ENCODE measurements around the gene ZER1.

Gene ZER1

GRCh38 chr9:128753627-128754026 is 18.1 kb downstream of the ZER1 start:
- no peak overlapping the region for H3K27ac ChIP-seq (ENCODE audit: low read depth, low read length)
- H3K4me3 ChIP-seq (ENCODE audit: low read length) = no peak overlapping the region
- H3K36me3 ChIP-seq (ENCODE audit: control insufficient read depth, insufficient read depth, low read length) = peaks cover 14% of the 10 kb centered on the region
- no peaks in the 10 kb centered on the region for H3K27me3 ChIP-seq (ENCODE audit: control insufficient read depth, insufficient read depth, low read length)
- no peak overlapping the region for H3K9ac ChIP-seq (ENCODE audit: low read length)
- H3K4me1 ChIP-seq (ENCODE audit: control insufficient read depth, insufficient read depth, low read length) = no peaks in the 10 kb centered on the region

- Histone ChIP-seq H3K4me1 (ENCODE audit: control insufficient read depth, insufficient read depth, low read length) (no peaks in the 10 kb centered on the region), H3K36me3 (ENCODE audit: control insufficient read depth, insufficient read depth, low read length) (peaks cover 14% of the 10 kb centered on the region), H3K27me3 (ENCODE audit: control insufficient read depth, insufficient read depth, low read length) (no peaks in the 10 kb centered on the region), H3K27ac (ENCODE audit: low read depth, low read length) (no peak overlapping the region), H3K9ac (ENCODE audit: low read length) (no peak overlapping the region), H3K4me3 (ENCODE audit: low read length) (no peak overlapping the region)
These were observed 20.7 kb downstream of the ZER1 start for GRCh38 chr9:128750926-128751595.

- Histone ChIP-seq H3K4me1 (ENCODE audit: control insufficient read depth, insufficient read depth, low read length) (no peaks in the 10 kb centered on the region), H3K4me3 (ENCODE audit: low read length) (no peak overlapping the region)
These were observed 24.5 kb downstream of the ZER1 start for GRCh38 chr9:128747241-128747640.

GRCh38 chr9:128743421-128743820 is 28.3 kb downstream of the ZER1 start:
- peaks cover 15% of the 10 kb centered on the region for H3K36me3 ChIP-seq (ENCODE audit: control insufficient read depth, insufficient read depth, low read length)
- no peak overlapping the region for H3K27ac ChIP-seq (ENCODE audit: low read depth, low read length)
- H3K4me1 ChIP-seq (ENCODE audit: control insufficient read depth, insufficient read depth, low read length) = no peaks in the 10 kb centered on the region
- no peaks in the 10 kb centered on the region for H3K27me3 ChIP-seq (ENCODE audit: control insufficient read depth, insufficient read depth, low read length)
- no peak overlapping the region for H3K4me3 ChIP-seq (ENCODE audit: low read length)
- no peak overlapping the region for H3K9ac ChIP-seq (ENCODE audit: low read length)

More at GRCh38 chr9:128747241-128747640, 24.5 kb downstream of the ZER1 start:
- Histone ChIP-seq H3K27ac (ENCODE audit: low read depth, low read length) (no peak overlapping the region), H3K36me3 (ENCODE audit: control insufficient read depth, insufficient read depth, low read length) (no peaks in the 10 kb centered on the region), H3K27me3 (ENCODE audit: control insufficient read depth, insufficient read depth, low read length) (no peaks in the 10 kb centered on the region), H3K9ac (ENCODE audit: low read length) (no peak overlapping the region)

- Histone ChIP-seq H3K4me3 (ENCODE audit: low read length) (no peak overlapping the region), H3K27ac (ENCODE audit: low read depth, low read length) (no peak overlapping the region), H3K4me1 (ENCODE audit: control insufficient read depth, insufficient read depth, low read length) (no peaks in the 10 kb centered on the region), H3K27me3 (ENCODE audit: control insufficient read depth, insufficient read depth, low read length) (no peaks in the 10 kb centered on the region), H3K9ac (ENCODE audit: low read length) (no peak overlapping the region), H3K36me3 (ENCODE audit: control insufficient read depth, insufficient read depth, low read length) (peaks cover 16% of the 10 kb centered on the region)
These were observed 29.3 kb downstream of the ZER1 start for GRCh38 chr9:128742401-128742800.

GRCh38 chr9:128735373-128735772 is 36.4 kb downstream of the ZER1 start:
- Histone ChIP-seq H3K4me3 (ENCODE audit: low read length) (no peak overlapping the region), H3K36me3 (ENCODE audit: control insufficient read depth, insufficient read depth, low read length) (peaks cover 19% of the 10 kb centered on the region), H3K27ac (ENCODE audit: low read depth, low read length) (no peak overlapping the region), H3K27me3 (ENCODE audit: control insufficient read depth, insufficient read depth, low read length) (no peaks in the 10 kb centered on the region), H3K9ac (ENCODE audit: low read length) (no peak overlapping the region), H3K4me1 (ENCODE audit: control insufficient read depth, insufficient read depth, low read length) (no peaks in the 10 kb centered on the region)

- H3K9ac ChIP-seq (ENCODE audit: low read length) = no peak overlapping the region
- H3K36me3 ChIP-seq (ENCODE audit: control insufficient read depth, insufficient read depth, low read length) = peaks cover 9% of the 10 kb centered on the region
- H3K27ac ChIP-seq (ENCODE audit: low read depth, low read length) = no peak overlapping the region
- H3K27me3 ChIP-seq (ENCODE audit: control insufficient read depth, insufficient read depth, low read length) = no peaks in the 10 kb centered on the region
- H3K4me3 ChIP-seq (ENCODE audit: low read length) = no peak overlapping the region
- H3K4me1 ChIP-seq (ENCODE audit: control insufficient read depth, insufficient read depth, low read length) = no peaks in the 10 kb centered on the region
These were observed 38.5 kb downstream of the ZER1 start for GRCh38 chr9:128733256-128733655.

- H3K4me1 ChIP-seq (ENCODE audit: control insufficient read depth, insufficient read depth, low read length) = no peaks in the 10 kb centered on the region
- H3K27ac ChIP-seq (ENCODE audit: low read depth, low read length) = no peak overlapping the region
- H3K9ac ChIP-seq (ENCODE audit: low read length) = no peak overlapping the region
- no peaks in the 10 kb centered on the region for H3K27me3 ChIP-seq (ENCODE audit: control insufficient read depth, insufficient read depth, low read length)
- H3K36me3 ChIP-seq (ENCODE audit: control insufficient read depth, insufficient read depth, low read length) = peaks cover 9% of the 10 kb centered on the region
- no peak overlapping the region for H3K4me3 ChIP-seq (ENCODE audit: low read length)
These were observed 39.2 kb downstream of the ZER1 start for GRCh38 chr9:128732576-128732975.

GRCh38 chr9:128731691-128732090 is 40.0 kb downstream of the ZER1 start:
- Histone ChIP-seq H3K27me3 (ENCODE audit: control insufficient read depth, insufficient read depth, low read length) (no peaks in the 10 kb centered on the region), H3K27ac (ENCODE audit: low read depth, low read length) (no peak overlapping the region), H3K36me3 (ENCODE audit: control insufficient read depth, insufficient read depth, low read length) (peaks cover 5% of the 10 kb centered on the region), H3K9ac (ENCODE audit: low read length) (no peak overlapping the region), H3K4me3 (ENCODE audit: low read length) (no peak overlapping the region), H3K4me1 (ENCODE audit: control insufficient read depth, insufficient read depth, low read length) (no peaks in the 10 kb centered on the region)

- H3K36me3 ChIP-seq (ENCODE audit: control insufficient read depth, insufficient read depth, low read length) = peaks cover 5% of the 10 kb centered on the region
- H3K9ac ChIP-seq (ENCODE audit: low read length) = no peak overlapping the region
- H3K27me3 ChIP-seq (ENCODE audit: control insufficient read depth, insufficient read depth, low read length) = no peaks in the 10 kb centered on the region
- no peaks in the 10 kb centered on the region for H3K4me1 ChIP-seq (ENCODE audit: control insufficient read depth, insufficient read depth, low read length)
- H3K4me3 ChIP-seq (ENCODE audit: low read length) = no peak overlapping the region
- H3K27ac ChIP-seq (ENCODE audit: low read depth, low read length) = no peak overlapping the region
These were observed 40.6 kb downstream of the ZER1 start for GRCh38 chr9:128731093-128731492.

GRCh38 chr9:128729766-128730517 is 41.8 kb downstream of the ZER1 start:
- peaks cover 5% of the 10 kb centered on the region for H3K36me3 ChIP-seq (ENCODE audit: control insufficient read depth, insufficient read depth, low read length)
- H3K4me1 ChIP-seq (ENCODE audit: control insufficient read depth, insufficient read depth, low read length) = no peaks in the 10 kb centered on the region
- no peak overlapping the region for H3K27ac ChIP-seq (ENCODE audit: low read depth, low read length)
- H3K9ac ChIP-seq (ENCODE audit: low read length) = no peak overlapping the region
- H3K4me3 ChIP-seq (ENCODE audit: low read length) = no peak overlapping the region
- H3K27me3 ChIP-seq (ENCODE audit: control insufficient read depth, insufficient read depth, low read length) = no peaks in the 10 kb centered on the region

- Histone ChIP-seq H3K4me3 (ENCODE audit: low read length) (no peak overlapping the region), H3K27ac (ENCODE audit: low read depth, low read length) (no peak overlapping the region), H3K36me3 (ENCODE audit: control insufficient read depth, insufficient read depth, low read length) (no peaks in the 10 kb centered on the region), H3K4me1 (ENCODE audit: control insufficient read depth, insufficient read depth, low read length) (no peaks in the 10 kb centered on the region), H3K9ac (ENCODE audit: low read length) (no peak overlapping the region), H3K27me3 (ENCODE audit: control insufficient read depth, insufficient read depth, low read length) (no peaks in the 10 kb centered on the region)
These were observed 42.4 kb downstream of the ZER1 start for GRCh38 chr9:128729302-128729701.

GRCh38 chr9:128728298-128728697 is 43.4 kb downstream of the ZER1 start:
- Histone ChIP-seq H3K36me3 (ENCODE audit: control insufficient read depth, insufficient read depth, low read length) (no peaks in the 10 kb centered on the region), H3K9ac (ENCODE audit: low read length) (no peak overlapping the region), H3K4me3 (ENCODE audit: low read length) (no peak overlapping the region), H3K27ac (ENCODE audit: low read depth, low read length) (no peak overlapping the region), H3K4me1 (ENCODE audit: control insufficient read depth, insufficient read depth, low read length) (no peaks in the 10 kb centered on the region), H3K27me3 (ENCODE audit: control insufficient read depth, insufficient read depth, low read length) (no peaks in the 10 kb centered on the region)

Data from rectal smooth muscle tissue (tissue), 1 donor.